Hematopoietic multipotent progenitor cell treated with erythropoietin and hydrocortisone succinate and interleukin-3 and kit ligand, for 15 days (in vitro differentiated cells): ENCODE measurements around the gene TUFT1.
"Not testable (repeated sequence)": the region's sequence is repeated elsewhere in the genome, so short reads cannot be mapped to it uniquely, and the experiment has no call there.

ENCODE experiments used
- DNase-seq: peaks from one replicate; pipeline ENCODE4 v3.0.0-alpha.2; 2015; ENCODE audit warnings: low spot score

TUFT1 gene

GRCh38 chr1:151618003-151618402 is 77.9 kb downstream of the TUFT1 start:
- DNase-seq: no peak

- no peak for DNase-seq
These were observed 78.4 kb downstream of the TUFT1 start for GRCh38 chr1:151618470-151618869.

- not testable (repeated sequence) for DNase-seq
These were observed 78.9 kb downstream of the TUFT1 start for GRCh38 chr1:151618996-151619395.

GRCh38 chr1:151619489-151620093 is 79.5 kb downstream of the TUFT1 start:
- no peak for DNase-seq

GRCh38 chr1:151620286-151620685 is 80.2 kb downstream of the TUFT1 start:
- DNase-seq: no peak

GRCh38 chr1:151621351-151621750 is 81.2 kb downstream of the TUFT1 start:
- no peak for DNase-seq

GRCh38 chr1:151624783-151625182 is 84.7 kb downstream of the TUFT1 start:
- DNase-seq: no peak

- no peak for DNase-seq
These were observed 86.7 kb downstream of the TUFT1 start for GRCh38 chr1:151626740-151627334.

GRCh38 chr1:151629278-151629677 is 89.2 kb downstream of the TUFT1 start:
- no peak for DNase-seq
